Measurements from ENCODE around the gene KCNJ9. TPM values are rescaled to one million over a fixed set of nuclear protein-coding genes. Genes with fewer than 3 reads are reported as not detected.

Gene KCNJ9
- total and polyA plus RNA-seq, 2 of the 13 experiments (the other 11 are each of a cell fraction or from before 2014, with no cell fraction given), result not detected

GRCh38 chr1:160053548-160054365, 27.6 kb upstream of the KCNJ9 start (continued):
- TF ChIP-seq GMEB2 (CRISPR knock-in tag; IDR thresholded peaks at IDR 0.05; ENCODE audit: low read depth), result no peak
- TF ChIP-seq HCFC1 (IDR thresholded peaks at IDR 0.05; ENCODE audit: low read depth, low read length), result no peak
- no peak for TF ChIP-seq ZNF292 (CRISPR knock-in tag; IDR thresholded peaks at IDR 0.05; ENCODE audit: borderline replicate concordance, low read depth)
- no peak for TF ChIP-seq SMARCE1 (IDR thresholded peaks at IDR 0.05; ENCODE audit: borderline replicate concordance)
- TF ChIP-seq ZNF549 (CRISPR knock-in tag; IDR thresholded peaks at IDR 0.05), result no peak
- TF ChIP-seq RXRB (CRISPR knock-in tag; IDR thresholded peaks at IDR 0.05; ENCODE audit: borderline replicate concordance), result peak; percentile 90
- peak; percentile 22 for TF ChIP-seq TEAD3 (CRISPR knock-in tag; optimal IDR thresholded peaks at IDR 0.05; ENCODE audit: borderline replicate concordance)
- TF ChIP-seq ZNF296 (CRISPR knock-in tag; conservative IDR thresholded peaks at IDR 0.05), result no peak
- TF ChIP-seq ZNF770 (CRISPR knock-in tag; IDR thresholded peaks at IDR 0.05), result 0 out of 2 replicates have a peak, but pooled peaks have one; percentile 14
- no peak for TF ChIP-seq ZNF737 (CRISPR knock-in tag; IDR thresholded peaks at IDR 0.05; ENCODE audit: borderline replicate concordance)
- 0 out of 2 replicates have a peak, but pooled peaks have one; percentile 23 for TF ChIP-seq ZNF644 (CRISPR knock-in tag; IDR thresholded peaks at IDR 0.05; ENCODE audit: low read depth)
- peak; percentile 94 for TF ChIP-seq RARA (CRISPR knock-in tag; IDR thresholded peaks at IDR 0.05)
- peak; percentile 97 for TF ChIP-seq SKIL (CRISPR knock-in tag; IDR thresholded peaks at IDR 0.05; ENCODE audit: borderline replicate concordance)
- no peak for TF ChIP-seq ZNF138 (CRISPR knock-in tag; IDR thresholded peaks at IDR 0.05; ENCODE audit: low read depth)
- TF ChIP-seq TIGD3 (CRISPR knock-in tag; IDR thresholded peaks at IDR 0.05; ENCODE audit: borderline replicate concordance), result no peak
- no peak for TF ChIP-seq NR3C1 (CRISPR knock-in tag; IDR thresholded peaks at IDR 0.05)
- TF ChIP-seq SRSF1 (optimal IDR thresholded peaks at IDR 0.05; ENCODE audit: low read depth, low read length), result no peak
- no peak for TF ChIP-seq JARID2 (CRISPR knock-in tag; IDR thresholded peaks at IDR 0.05; ENCODE audit: insufficient replicate concordance)
- TF ChIP-seq ZNF639 (CRISPR knock-in tag; conservative IDR thresholded peaks at IDR 0.05), result 0 out of 2 replicates have a peak, but pooled peaks have one; percentile 50
- TF ChIP-seq ZBTB7A (CRISPR knock-in tag; IDR thresholded peaks at IDR 0.05), result peak; percentile 76; the same call in 1 of the 2 replicates
- no peak; a peak in 1 of 4 replicates for TF ChIP-seq KLF16 (CRISPR knock-in tag; IDR thresholded peaks at IDR 0.05)
